ENCODE measurements around the gene FLAD1.

FLAD1 gene

GRCh38 chr1:155002464-155003226 is 19.5 kb downstream of the FLAD1 start, which contains the start of gene ZBTB7B:
ZBTB7B (plus strand) TSS chr1:155002802; CDS start chr1:155014661, 11,859 bp downstream.
- Histone ChIP-seq H3K27ac (ENCODE audit: low read length) (peak within 1 kb of the TSS; percentile 95), H3K9ac (ENCODE audit: low read length) (peak within 1 kb of the TSS; percentile 96), H4K20me1 (ENCODE audit: insufficient read depth, low read length) (peaks cover 9% of the 10 kb centered on the region), H3K9me3 (ENCODE audit: insufficient read depth, low read length) (no peaks in the 10 kb centered on the region), H3K79me2 (ENCODE audit: low read length) (peaks cover 50% of the 10 kb centered on the region), H3K4me3 (ENCODE audit: low read length) (peak within 1 kb of the TSS; percentile 93), H3K36me3 (replicated peaks; ENCODE audit: low read depth, low read length) (peaks cover 7% of the 10 kb centered on the region), H3K4me2 (ENCODE audit: low read length) (peak within 1 kb of the TSS; percentile 97), H3K4me1 (ENCODE audit: low read length) (peaks cover 51% of the 10 kb centered on the region), H3K27me3 (ENCODE audit: low read depth, low read length) (no peaks in the 10 kb centered on the region), H2AFZ (ENCODE audit: low read depth, low read length) (no peak within 1 kb of the TSS)
- TF ChIP-seq CTCF (IDR thresholded peaks at IDR 0.05; ENCODE audit: low read depth, low read length) (no peak), EZH2phosphoT487 (IDR thresholded peaks at IDR 0.05; ENCODE audit: low read depth) (no peak)

DNA sequence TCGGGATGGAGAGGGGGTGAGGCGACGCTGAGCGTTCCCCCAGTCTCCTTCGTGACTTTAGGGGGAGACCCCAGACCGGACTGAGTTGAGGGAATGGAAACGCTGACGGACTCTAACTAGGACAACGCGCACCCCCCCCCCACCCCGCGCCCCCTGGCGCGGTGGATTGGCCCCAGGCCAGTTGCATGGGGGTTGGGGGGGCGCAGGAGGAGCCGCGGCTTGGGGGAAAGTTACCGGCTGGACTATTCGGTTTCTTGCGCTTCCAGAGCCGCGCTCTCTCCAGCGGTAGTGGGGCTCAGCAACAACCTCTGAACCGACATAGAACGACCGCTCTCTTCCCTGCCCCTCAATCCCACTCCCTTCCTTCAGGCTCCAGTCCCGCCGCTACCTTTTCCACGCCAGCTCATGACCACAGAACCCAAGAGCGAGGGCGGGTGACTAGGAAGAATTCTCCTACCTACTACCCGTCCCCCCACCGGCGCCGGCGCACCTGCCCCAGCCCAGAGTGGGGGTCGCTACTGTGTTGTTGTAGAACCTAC is 20.2 kb downstream of the FLAD1 start:
- H3K4me3 ChIP-seq (ENCODE audit: low read length): peak overlapping the region; percentile 93
- peaks cover 56% of the 10 kb centered on the region for H3K79me2 ChIP-seq (ENCODE audit: low read length)
- H2AFZ ChIP-seq (ENCODE audit: low read depth, low read length): no peak overlapping the region
- H3K4me2 ChIP-seq (ENCODE audit: low read length): peak overlapping the region; percentile 97
- TF ChIP-seq CTCF (IDR thresholded peaks at IDR 0.05; ENCODE audit: low read depth, low read length): no peak; the same call in 1 of the 2 replicates
- no peak for TF ChIP-seq EZH2phosphoT487 (IDR thresholded peaks at IDR 0.05; ENCODE audit: low read depth)
- peak overlapping the region; percentile 96 for H3K9ac ChIP-seq (ENCODE audit: low read length)
- H4K20me1 ChIP-seq (ENCODE audit: insufficient read depth, low read length): peaks cover 14% of the 10 kb centered on the region
- peak overlapping the region; percentile 92 for H3K27ac ChIP-seq (ENCODE audit: low read length)
- no peaks in the 10 kb centered on the region for H3K9me3 ChIP-seq (ENCODE audit: insufficient read depth, low read length)
- H3K36me3 ChIP-seq (replicated peaks; ENCODE audit: low read depth, low read length): peaks cover 7% of the 10 kb centered on the region
- peaks cover 51% of the 10 kb centered on the region for H3K4me1 ChIP-seq (ENCODE audit: low read length)
- H3K27me3 ChIP-seq (ENCODE audit: low read depth, low read length): no peaks in the 10 kb centered on the region

- Histone ChIP-seq H3K79me2 (ENCODE audit: low read length) (peaks cover 59% of the 10 kb centered on the region), H3K27me3 (ENCODE audit: low read depth, low read length) (no peaks in the 10 kb centered on the region), H3K36me3 (replicated peaks; ENCODE audit: low read depth, low read length) (peaks cover 10% of the 10 kb centered on the region), H3K4me2 (ENCODE audit: low read length) (peak overlapping the region; percentile 97), H4K20me1 (ENCODE audit: insufficient read depth, low read length) (peaks cover 19% of the 10 kb centered on the region), H3K9ac (ENCODE audit: low read length) (peak overlapping the region; percentile 96), H3K4me3 (ENCODE audit: low read length) (peak overlapping the region; percentile 93), H2AFZ (ENCODE audit: low read depth, low read length) (no peak overlapping the region), H3K27ac (ENCODE audit: low read length) (peak overlapping the region; percentile 92), H3K9me3 (ENCODE audit: insufficient read depth, low read length) (no peaks in the 10 kb centered on the region), H3K4me1 (ENCODE audit: low read length) (peaks cover 53% of the 10 kb centered on the region)
- TF ChIP-seq EZH2phosphoT487 (IDR thresholded peaks at IDR 0.05; ENCODE audit: low read depth) (no peak), CTCF (IDR thresholded peaks at IDR 0.05; ENCODE audit: low read depth, low read length) (peak; percentile 4; the same call in 1 of the 2 replicates)
Observed at GRCh38 chr1:155003766-155004351, 20.7 kb downstream of the FLAD1 start.
